GM12873 (cell line): ENCODE measurements around the gene GBX1.

Experiments used
- CTCF ChIP-seq: IDR thresholded peaks from 2 replicates; pipeline ENCODE4 v1.5.1; 2012; ENCODE audit warnings: low read depth, mild to moderate bottlenecking, moderate library complexity, low read length, control low read depth; ENCODE audit not compliant: insufficient read depth; ENCODE audit errors: missing control alignments

The GBX1 gene

DNA sequence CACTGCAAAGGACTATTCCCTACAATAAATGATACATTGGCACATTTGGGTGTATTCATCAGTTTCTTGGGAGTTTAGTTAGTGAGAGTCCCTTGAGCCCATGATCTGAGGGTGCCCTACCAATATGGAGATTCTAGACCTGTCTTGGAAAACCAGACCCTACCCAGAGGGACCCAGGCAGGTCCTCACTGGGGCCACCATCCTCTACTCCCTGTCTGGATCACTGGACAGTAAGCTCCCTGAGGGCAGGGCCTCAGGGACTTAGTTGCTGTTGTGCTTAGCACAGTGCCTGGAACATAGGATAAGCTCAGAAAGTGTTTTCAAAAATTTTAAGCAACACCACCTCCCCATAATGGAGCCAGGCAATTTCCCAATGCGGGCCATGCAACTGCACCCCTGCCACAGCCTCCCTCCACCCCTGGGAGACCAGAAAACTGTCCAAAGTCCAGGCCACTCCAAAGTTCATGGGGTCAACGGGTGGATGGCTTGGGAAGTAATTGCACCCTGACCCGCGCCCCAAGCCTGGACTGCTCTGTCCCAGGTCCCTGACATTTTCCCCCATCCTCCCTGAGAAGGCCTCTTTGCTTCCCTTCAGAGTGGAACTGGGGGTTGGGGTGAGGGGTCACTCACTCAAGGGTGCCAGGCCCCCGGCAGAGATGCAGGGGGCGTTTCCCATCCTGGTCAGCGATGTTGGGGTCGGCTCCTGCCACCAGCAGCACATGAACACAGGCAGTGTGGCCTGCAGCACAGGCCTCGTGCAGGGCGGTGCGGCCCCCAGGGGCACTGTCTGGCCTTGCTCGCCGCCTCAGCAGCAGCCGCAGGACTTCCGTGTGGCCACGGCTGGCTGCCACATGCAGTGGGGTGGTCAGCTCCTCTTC lies 18.5 kb upstream of the GBX1 start:
- no peak for TF ChIP-seq CTCF

- TF ChIP-seq CTCF: no peak
Observed at GRCh38 chr7:151181011-151181431, 13.5 kb upstream of the GBX1 start.

DNA sequence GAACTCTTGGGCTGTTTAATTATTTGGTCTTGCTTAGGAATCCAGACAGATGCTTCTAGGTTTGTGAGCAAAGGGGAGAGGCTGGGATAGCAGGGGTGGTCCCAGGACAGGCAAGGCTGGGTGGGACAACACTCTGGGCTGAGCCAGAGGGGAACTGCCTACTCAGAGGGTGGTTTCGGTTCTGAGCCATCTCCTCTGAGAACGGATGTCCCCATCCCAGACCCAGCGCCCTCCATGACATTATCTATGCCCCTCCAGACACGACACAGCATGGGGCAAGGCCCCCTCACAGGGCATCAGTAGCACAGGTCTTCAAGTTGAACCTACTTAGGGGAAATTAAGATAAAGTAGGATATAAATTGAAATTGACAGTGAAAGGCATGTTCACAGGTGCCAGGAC lies 12.5 kb upstream of the GBX1 start:
- no peak for TF ChIP-seq CTCF

DNA sequence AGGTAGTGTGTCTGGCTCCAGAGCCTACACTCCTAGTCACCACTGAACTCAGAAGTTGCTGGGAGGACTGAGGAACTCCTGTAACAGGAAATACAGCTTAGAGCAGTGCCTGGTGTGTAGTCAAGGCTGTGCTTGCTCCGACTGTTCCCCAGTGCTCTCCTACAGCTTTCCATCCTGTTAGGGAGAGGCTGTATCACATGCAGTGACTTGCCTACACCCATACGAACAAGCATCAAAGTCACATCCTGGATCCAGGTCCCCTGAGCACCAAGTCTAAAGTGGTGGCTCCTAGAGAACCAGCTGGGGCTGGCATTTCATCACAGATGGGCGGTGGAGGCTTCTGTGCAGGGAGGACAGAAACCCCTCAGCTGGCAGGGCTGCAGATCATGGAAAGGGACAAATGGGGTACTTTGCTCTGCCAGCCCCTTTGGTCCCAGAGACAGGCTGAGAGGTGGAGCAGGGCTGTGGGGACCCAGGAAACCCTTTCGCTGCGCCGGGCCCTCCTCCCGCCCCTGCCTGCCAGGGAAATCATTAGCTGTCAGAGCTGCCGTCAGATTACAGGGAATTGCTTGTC lies 11.9 kb upstream of the GBX1 start:
- no peak for TF ChIP-seq CTCF

- no peak for TF ChIP-seq CTCF
Observed at GRCh38 chr7:151178831-151179230, 11.3 kb upstream of the GBX1 start.

- no peak for TF ChIP-seq CTCF
Observed at GRCh38 chr7:151178236-151178635, 10.7 kb upstream of the GBX1 start.

GRCh38 chr7:151177310-151177709 lies 9.8 kb upstream of the GBX1 start:
- no peak for TF ChIP-seq CTCF
